ENCODE data around the gene PCDHA5.
"Not testable (repeated sequence)": the region's sequence is repeated elsewhere in the genome, so short reads cannot be mapped to it uniquely, and the experiment has no call there.

The PCDHA5 gene

GRCh38 chr5:140806834-140807775, 14.3 kb upstream of the PCDHA5 start, which contains the start of gene PCDHA4:
PCDHA4 (plus strand) TSS chr5:140807068.
- Mint-ChIP-seq H3K4me3 (no peak within 1 kb of the TSS), H3K4me1 (no peaks in the 10 kb centered on the region), H3K27ac (no peak within 1 kb of the TSS), H3K9me3 (peaks cover 7% of the 10 kb centered on the region), H3K36me3 (no peaks in the 10 kb centered on the region), H3K27me3 (peaks cover 9% of the 10 kb centered on the region)
- no peak for ATAC-seq

GRCh38 chr5:140808241-140808888, 13.0 kb upstream of the PCDHA5 start:
- not testable (repeated sequence) for H3K27me3 Mint-ChIP-seq, H3K36me3 Mint-ChIP-seq, H3K27ac Mint-ChIP-seq, H3K4me3 Mint-ChIP-seq, H3K4me1 Mint-ChIP-seq, ATAC-seq
- H3K9me3 Mint-ChIP-seq, result peaks cover 11% of the 10 kb centered on the region

- Mint-ChIP-seq H3K4me3 (no peak overlapping the region), H3K27ac (no peak overlapping the region), H3K36me3 (no peaks in the 10 kb centered on the region), H3K4me1 (no peaks in the 10 kb centered on the region), H3K27me3 (peaks cover 9% of the 10 kb centered on the region), H3K9me3 (peaks cover 9% of the 10 kb centered on the region)
- ATAC-seq, result no peak
Measured at GRCh38 chr5:140808889-140809291, 12.5 kb upstream of the PCDHA5 start.

GRCh38 chr5:140822281-140822629, 842 bp downstream of the PCDHA5 start:
- no peak overlapping the region for H3K27ac Mint-ChIP-seq
- H3K27me3 Mint-ChIP-seq, result peaks cover 22% of the 10 kb centered on the region
- ATAC-seq, result no peak

GRCh38 chr5:140822969-140823368, 1.6 kb downstream of the PCDHA5 start:
- H3K9me3 Mint-ChIP-seq, H3K27ac Mint-ChIP-seq, H3K4me1 Mint-ChIP-seq, ATAC-seq, H3K4me3 Mint-ChIP-seq, H3K36me3 Mint-ChIP-seq: not testable (repeated sequence)
- peaks cover 19% of the 10 kb centered on the region for H3K27me3 Mint-ChIP-seq

More at GRCh38 chr5:140822281-140822629, 842 bp downstream of the PCDHA5 start:
- H3K9me3 Mint-ChIP-seq, result peaks cover 3% of the 10 kb centered on the region
- no peaks in the 10 kb centered on the region for H3K4me1 Mint-ChIP-seq
- H3K36me3 Mint-ChIP-seq, result no peaks in the 10 kb centered on the region
- H3K4me3 Mint-ChIP-seq, result no peak overlapping the region

- H3K4me3 Mint-ChIP-seq, result no peak overlapping the region
- H3K9me3 Mint-ChIP-seq, result peaks cover 3% of the 10 kb centered on the region
- peaks cover 15% of the 10 kb centered on the region for H3K27me3 Mint-ChIP-seq
- no peaks in the 10 kb centered on the region for H3K4me1 Mint-ChIP-seq
- H3K27ac Mint-ChIP-seq, result no peak overlapping the region
- no peak for ATAC-seq
- H3K36me3 Mint-ChIP-seq, result no peaks in the 10 kb centered on the region
Measured at GRCh38 chr5:140823475-140823874, 2.1 kb downstream of the PCDHA5 start.

- Mint-ChIP-seq H3K9me3 (peaks cover 7% of the 10 kb centered on the region), H3K36me3 (no peaks in the 10 kb centered on the region), H3K27me3 (peaks cover 22% of the 10 kb centered on the region), H3K27ac (no peak within 1 kb of the TSS), H3K4me1 (no peaks in the 10 kb centered on the region), H3K4me3 (no peak within 1 kb of the TSS)
- ATAC-seq, result no peak
Measured at GRCh38 chr5:140827704-140828361, 6.4 kb downstream of the PCDHA5 start, which contains the start of gene PCDHA6. PCDHA6 (plus strand) TSS chr5:140827960; CDS start chr5:140828092, 132 bp downstream.

GRCh38 chr5:140828362-140828737, 6.9 kb downstream of the PCDHA5 start:
- Mint-ChIP-seq H3K27ac (no peak overlapping the region), H3K27me3 (peaks cover 27% of the 10 kb centered on the region), H3K36me3 (no peaks in the 10 kb centered on the region), H3K4me1 (no peaks in the 10 kb centered on the region), H3K4me3 (no peak overlapping the region), H3K9me3 (peaks cover 9% of the 10 kb centered on the region)
- no peak for ATAC-seq

GRCh38 chr5:140829511-140830501, 8.4 kb downstream of the PCDHA5 start:
- not testable (repeated sequence) for H3K9me3 Mint-ChIP-seq, H3K36me3 Mint-ChIP-seq, H3K27ac Mint-ChIP-seq, ATAC-seq, H3K4me3 Mint-ChIP-seq, H3K4me1 Mint-ChIP-seq
- peaks cover 27% of the 10 kb centered on the region for H3K27me3 Mint-ChIP-seq

- H3K4me3 Mint-ChIP-seq, result no peak within 1 kb of the TSS
- H3K4me1 Mint-ChIP-seq, result no peaks in the 10 kb centered on the region
- no peaks in the 10 kb centered on the region for H3K36me3 Mint-ChIP-seq
- no peak within 1 kb of the TSS for H3K27ac Mint-ChIP-seq
- no peak for ATAC-seq
- H3K9me3 Mint-ChIP-seq, result peaks cover 14% of the 10 kb centered on the region
- peaks cover 21% of the 10 kb centered on the region for H3K27me3 Mint-ChIP-seq
Measured at GRCh38 chr5:140833993-140834392, 12.6 kb downstream of the PCDHA5 start, which contains the start of gene PCDHA7. PCDHA7 (plus strand) TSS chr5:140834269; CDS start chr5:140834384, 115 bp downstream.

GRCh38 chr5:140834439-140835008, 13.1 kb downstream of the PCDHA5 start:
- not testable (repeated sequence) for H3K27ac Mint-ChIP-seq

GRCh38 chr5:140835622-140836510, 14.5 kb downstream of the PCDHA5 start:
- H3K36me3 Mint-ChIP-seq, result no peaks in the 10 kb centered on the region
- no peak overlapping the region for H3K4me3 Mint-ChIP-seq
- peaks cover 14% of the 10 kb centered on the region for H3K9me3 Mint-ChIP-seq
- H3K4me1 Mint-ChIP-seq, result no peaks in the 10 kb centered on the region
- H3K27ac Mint-ChIP-seq, result no peak overlapping the region
- peaks cover 34% of the 10 kb centered on the region for H3K27me3 Mint-ChIP-seq
- ATAC-seq, result no peak

More at GRCh38 chr5:140834439-140835008, 13.1 kb downstream of the PCDHA5 start:
- not testable (repeated sequence) for H3K4me3 Mint-ChIP-seq, H3K4me1 Mint-ChIP-seq, ATAC-seq, H3K36me3 Mint-ChIP-seq
- Mint-ChIP-seq H3K27me3 (peaks cover 24% of the 10 kb centered on the region), H3K9me3 (peaks cover 14% of the 10 kb centered on the region)

Measured in stimulated activated memory B cell treated with anti-CD40 and anti-IgM and Interleukin-4, amounts not matched to agents 10 μg/mL and 1 μg/mL and 100 μg/mL, for 72 hours (primary cell).